OCI-LY1 (cell line): ENCODE measurements around the gene LCOR.

Source experiments
- H2AFZ ChIP-seq: fragments of 200-600 bp; sonication (generic), shearing (Covaris generic); 2 replicates; pipeline ENCODE4 v1.6.0; 2014; ENCODE audit warnings: antibody characterized with exemption, mild to moderate bottlenecking, low read length
- H3F3A ChIP-seq: fragments of 200-600 bp; sonication (generic), shearing (Covaris generic); 2 replicates; pipeline ENCODE4 v1.6.0; 2014; ENCODE audit warnings: mild to moderate bottlenecking, antibody characterized with exemption, low read length, moderate library complexity; ENCODE audit not compliant: insufficient read depth
- H3K27ac ChIP-seq: fragments of 200-600 bp; sonication (generic); 2 replicates; pipeline ENCODE4 v1.5.1; 2014; ENCODE audit warnings: low read length, mixed run types, mild to moderate bottlenecking, low read depth; ENCODE audit not compliant: poor library complexity, severe bottlenecking
- H3K27me3 ChIP-seq: fragments of 200-600 bp; sonication (generic); 2 replicates; pipeline ENCODE4 v1.6.0; 2014; ENCODE audit warnings: antibody characterized with exemption, mild to moderate bottlenecking, low read length, moderate library complexity; ENCODE audit not compliant: insufficient read depth
- H3K36me3 ChIP-seq: fragments of 200-600 bp; sonication (generic); 2 replicates; pipeline ENCODE4 v1.6.1; 2014; ENCODE audit warnings: mild to moderate bottlenecking, antibody characterized with exemption, low read length, moderate library complexity, mixed read lengths; ENCODE audit not compliant: insufficient read depth
- H3K4me1 ChIP-seq: fragments of 200-600 bp; sonication (generic); 2 replicates; pipeline ENCODE4 v1.5.1; 2014; ENCODE audit warnings: mild to moderate bottlenecking, low read length, moderate library complexity; ENCODE audit not compliant: insufficient read depth, severe bottlenecking
- H3K4me2 ChIP-seq: fragments of 200-600 bp; sonication (generic), shearing (Covaris generic); 2 replicates; pipeline ENCODE4 v1.6.1; 2014; ENCODE audit warnings: low read length
- H3K4me3 ChIP-seq: fragments of 200-600 bp; sonication (generic); 2 replicates; pipeline ENCODE4 v1.5.1; 2014; ENCODE audit warnings: low read length, low read depth, mild to moderate bottlenecking, mixed read lengths; ENCODE audit not compliant: poor library complexity, severe bottlenecking
- H3K79me2 ChIP-seq: fragments of 200-600 bp; shearing (Covaris generic); 2 replicates; pipeline ENCODE4 v1.6.1; 2016; ENCODE audit warnings: mixed run types, low read length, mixed read lengths; ENCODE audit not compliant: insufficient read depth
- H3K9ac ChIP-seq: fragments of 200-600 bp; sonication (generic), shearing (Covaris generic); 2 replicates; pipeline ENCODE4 v1.6.1; 2014; ENCODE audit warnings: mild to moderate bottlenecking, low read length, mixed read lengths
- H3K9me2 ChIP-seq: fragments of 200-600 bp; sonication (generic), shearing (Covaris generic); 2 replicates; pipeline ENCODE4 v1.6.1; 2014; ENCODE audit warnings: low read depth, mild to moderate bottlenecking, low read length, mixed read lengths
- H3K9me3 ChIP-seq: fragments of 200-600 bp; shearing (Covaris generic); 2 replicates; pipeline ENCODE4 v1.6.1; 2014; ENCODE audit warnings: low read length, mixed read lengths
- H4K20me1 ChIP-seq: fragments of 200-600 bp; sonication (generic), shearing (Covaris generic); 2 replicates; pipeline ENCODE4 v1.6.0; 2016; ENCODE audit warnings: mild to moderate bottlenecking, low read length; ENCODE audit not compliant: insufficient read depth
- CTCF ChIP-seq: fragments of 200-600 bp; sonication (generic), shearing (Covaris generic); IDR thresholded peaks from 2 replicates; pipeline ENCODE4 v1.5.1; 2017; ENCODE audit warnings: mild to moderate bottlenecking, antibody characterized with exemption, low read length, moderate library complexity, mixed read lengths
- EZH2 ChIP-seq: fragments of 200-600 bp; sonication (generic), shearing (Covaris generic); IDR thresholded peaks from 2 replicates; pipeline ENCODE4 v1.8.0; 2017; ENCODE audit warnings: borderline replicate concordance, mixed run types, mild to moderate bottlenecking, antibody characterized with exemption, low read length, moderate library complexity, mixed read lengths

Gene LCOR

GRCh38 chr10:97006364-97006763 lies 174.3 kb downstream of the LCOR start:
- H3K4me2 ChIP-seq: no peak overlapping the region
- H3K4me1 ChIP-seq: no peaks in the 10 kb centered on the region
- H3K36me3 ChIP-seq: peaks cover 4% of the 10 kb centered on the region; the same call in 1 of the 2 replicates
- TF ChIP-seq EZH2 (no peak), CTCF (no peak)
- H3K9me2 ChIP-seq: no peaks in the 10 kb centered on the region
- no peaks in the 10 kb centered on the region for H3K27me3 ChIP-seq
- H3K9ac ChIP-seq: no peak overlapping the region
- H3F3A ChIP-seq: no peaks in the 10 kb centered on the region
- no peak overlapping the region for H2AFZ ChIP-seq
- H3K27ac ChIP-seq: no peak overlapping the region
- no peak overlapping the region for H3K4me3 ChIP-seq
- no peaks in the 10 kb centered on the region for H3K9me3 ChIP-seq
- H4K20me1 ChIP-seq: no peaks in the 10 kb centered on the region
- H3K79me2 ChIP-seq: no peaks in the 10 kb centered on the region

- H3K27me3 ChIP-seq: no peaks in the 10 kb centered on the region
- no peaks in the 10 kb centered on the region for H3K79me2 ChIP-seq
- no peak for TF ChIP-seq EZH2
- no peak for TF ChIP-seq CTCF
- H3K4me2 ChIP-seq: no peak overlapping the region
- no peaks in the 10 kb centered on the region for H3F3A ChIP-seq
- no peaks in the 10 kb centered on the region for H3K9me3 ChIP-seq
- no peaks in the 10 kb centered on the region for H3K9me2 ChIP-seq
- no peaks in the 10 kb centered on the region for H3K4me1 ChIP-seq
- H4K20me1 ChIP-seq: no peaks in the 10 kb centered on the region
- no peak overlapping the region for H3K4me3 ChIP-seq
- H3K27ac ChIP-seq: no peak overlapping the region
- no peak overlapping the region for H2AFZ ChIP-seq
- H3K9ac ChIP-seq: no peak overlapping the region
- peaks cover 4% of the 10 kb centered on the region; the same call in 1 of the 2 replicates for H3K36me3 ChIP-seq
Observed at GRCh38 chr10:97007417-97007816, 175.3 kb downstream of the LCOR start.

GRCh38 chr10:97010695-97011206 lies 178.7 kb downstream of the LCOR start:
- H3K27me3 ChIP-seq: no peaks in the 10 kb centered on the region
- H3K9me2 ChIP-seq: no peaks in the 10 kb centered on the region
- H4K20me1 ChIP-seq: no peaks in the 10 kb centered on the region
- no peaks in the 10 kb centered on the region for H3K9me3 ChIP-seq
- H3F3A ChIP-seq: no peaks in the 10 kb centered on the region
- no peak overlapping the region for H2AFZ ChIP-seq
- H3K9ac ChIP-seq: no peak overlapping the region
- H3K4me3 ChIP-seq: no peak overlapping the region
- TF ChIP-seq CTCF (no peak), EZH2 (no peak)
- H3K4me2 ChIP-seq: no peak overlapping the region
- H3K79me2 ChIP-seq: no peaks in the 10 kb centered on the region
- H3K36me3 ChIP-seq: peaks cover 4% of the 10 kb centered on the region; the same call in 1 of the 2 replicates
- no peak overlapping the region for H3K27ac ChIP-seq
- H3K4me1 ChIP-seq: no peaks in the 10 kb centered on the region
